ENCODE results near the gene ANKRD37. TPM values are rescaled to one million over a fixed set of nuclear protein-coding genes. Genes with fewer than 3 reads are reported as not detected.
"Not testable (repeated sequence)": the region's sequence is repeated elsewhere in the genome, so short reads cannot be mapped to it uniquely, and the experiment has no call there.

Gene ANKRD37
- total and polyA plus RNA-seq, 9 donors: 12.3 to 39.7 (median 22.2) TPM

GRCh38 chr4:185358959-185359358, 37.7 kb upstream of the ANKRD37 start:
- no peak overlapping the region for H3K4me3 ChIP-seq (ENCODE audit: low read length)
- no peaks in the 10 kb centered on the region for H3K27me3 ChIP-seq (ENCODE audit: control insufficient read depth, insufficient read depth, low read length)
- H3K36me3 ChIP-seq (ENCODE audit: control insufficient read depth, insufficient read depth, low read length): peaks cover 4% of the 10 kb centered on the region
- DNase-seq: no peak
- no peaks in the 10 kb centered on the region for H3K4me1 ChIP-seq (ENCODE audit: control insufficient read depth, insufficient read depth, low read length)
- no peak overlapping the region for H3K27ac ChIP-seq (ENCODE audit: low read length)
- no peaks in the 10 kb centered on the region for H3K9me3 ChIP-seq (replicated peaks; ENCODE audit: control insufficient read depth, low read depth, low read length)
- WGBS (ENCODE audit: insufficient coverage): 86% methylated on average over 2 of the region's 4 CpGs

- Histone ChIP-seq H3K27me3 (ENCODE audit: control insufficient read depth, insufficient read depth, low read length) (no peaks in the 10 kb centered on the region), H3K9me3 (replicated peaks; ENCODE audit: control insufficient read depth, low read depth, low read length) (no peaks in the 10 kb centered on the region), H3K27ac (ENCODE audit: low read length) (no peak overlapping the region), H3K4me3 (ENCODE audit: low read length) (no peak overlapping the region), H3K36me3 (ENCODE audit: control insufficient read depth, insufficient read depth, low read length) (no peaks in the 10 kb centered on the region), H3K4me1 (ENCODE audit: control insufficient read depth, insufficient read depth, low read length) (no peaks in the 10 kb centered on the region)
- WGBS (ENCODE audit: insufficient coverage): 85% methylated on average over 4 of the region's 8 CpGs
- DNase-seq: peak; percentile 22
These were observed 36.7 kb upstream of the ANKRD37 start for GRCh38 chr4:185359767-185360446.

- H3K9me3 ChIP-seq (replicated peaks; ENCODE audit: control insufficient read depth, low read depth, low read length): no peaks in the 10 kb centered on the region
- no peaks in the 10 kb centered on the region for H3K4me1 ChIP-seq (ENCODE audit: control insufficient read depth, insufficient read depth, low read length)
- H3K27ac ChIP-seq (ENCODE audit: low read length): no peak overlapping the region
- DNase-seq: no peak
- no peak overlapping the region for H3K4me3 ChIP-seq (ENCODE audit: low read length)
- H3K27me3 ChIP-seq (ENCODE audit: control insufficient read depth, insufficient read depth, low read length): no peaks in the 10 kb centered on the region
- no peaks in the 10 kb centered on the region for H3K36me3 ChIP-seq (ENCODE audit: control insufficient read depth, insufficient read depth, low read length)
- WGBS (ENCODE audit: insufficient coverage): 77% methylated on average over 3 of the region's 3 CpGs
These were observed 34.8 kb upstream of the ANKRD37 start for GRCh38 chr4:185361872-185362271.

- H3K27me3 ChIP-seq (ENCODE audit: control insufficient read depth, insufficient read depth, low read length); H3K27ac ChIP-seq (ENCODE audit: low read length); H3K4me3 ChIP-seq (ENCODE audit: low read length); H3K4me1 ChIP-seq (ENCODE audit: control insufficient read depth, insufficient read depth, low read length); H3K36me3 ChIP-seq (ENCODE audit: control insufficient read depth, insufficient read depth, low read length); H3K9me3 ChIP-seq (replicated peaks; ENCODE audit: control insufficient read depth, low read depth, low read length): not testable (repeated sequence)
- WGBS (ENCODE audit: insufficient coverage): 60% methylated on average over 1 of the region's 6 CpGs
- DNase-seq: peak; percentile 35
These were observed 34.1 kb upstream of the ANKRD37 start for GRCh38 chr4:185362570-185362969.

GRCh38 chr4:185363251-185363650, 33.4 kb upstream of the ANKRD37 start:
- Histone ChIP-seq H3K36me3 (ENCODE audit: control insufficient read depth, insufficient read depth, low read length) (no peaks in the 10 kb centered on the region), H3K27me3 (ENCODE audit: control insufficient read depth, insufficient read depth, low read length) (no peaks in the 10 kb centered on the region), H3K27ac (ENCODE audit: low read length) (no peak overlapping the region), H3K4me1 (ENCODE audit: control insufficient read depth, insufficient read depth, low read length) (no peaks in the 10 kb centered on the region), H3K4me3 (ENCODE audit: low read length) (no peak overlapping the region), H3K9me3 (replicated peaks; ENCODE audit: control insufficient read depth, low read depth, low read length) (no peaks in the 10 kb centered on the region)
- DNase-seq: no peak
- no CpG with 5 or more reads among the region's 3 CpGs for WGBS (ENCODE audit: insufficient coverage)

- no peaks in the 10 kb centered on the region for H3K9me3 ChIP-seq (replicated peaks; ENCODE audit: control insufficient read depth, low read depth, low read length)
- no peak overlapping the region for H3K4me3 ChIP-seq (ENCODE audit: low read length)
- no peak overlapping the region for H3K27ac ChIP-seq (ENCODE audit: low read length)
- no peaks in the 10 kb centered on the region for H3K36me3 ChIP-seq (ENCODE audit: control insufficient read depth, insufficient read depth, low read length)
- no peaks in the 10 kb centered on the region for H3K4me1 ChIP-seq (ENCODE audit: control insufficient read depth, insufficient read depth, low read length)
- DNase-seq: no peak
- H3K27me3 ChIP-seq (ENCODE audit: control insufficient read depth, insufficient read depth, low read length): no peaks in the 10 kb centered on the region
- 52% methylated on average over 2 of the region's 5 CpGs for WGBS (ENCODE audit: insufficient coverage)
These were observed 31.8 kb upstream of the ANKRD37 start for GRCh38 chr4:185364886-185365285.

- no CpG with 5 or more reads among the region's 3 CpGs for WGBS (ENCODE audit: insufficient coverage)
- peaks cover 2% of the 10 kb centered on the region for H3K36me3 ChIP-seq (ENCODE audit: control insufficient read depth, insufficient read depth, low read length)
These were observed 26.9 kb upstream of the ANKRD37 start for GRCh38 chr4:185369731-185370130.

GRCh38 chr4:185370268-185370949, 26.2 kb upstream of the ANKRD37 start:
- no peak overlapping the region for H3K4me3 ChIP-seq (ENCODE audit: low read length)
- no peaks in the 10 kb centered on the region for H3K9me3 ChIP-seq (replicated peaks; ENCODE audit: control insufficient read depth, low read depth, low read length)
- no peaks in the 10 kb centered on the region for H3K27me3 ChIP-seq (ENCODE audit: control insufficient read depth, insufficient read depth, low read length)
- no peaks in the 10 kb centered on the region for H3K4me1 ChIP-seq (ENCODE audit: control insufficient read depth, insufficient read depth, low read length)
- peaks cover 2% of the 10 kb centered on the region for H3K36me3 ChIP-seq (ENCODE audit: control insufficient read depth, insufficient read depth, low read length)
- no peak for DNase-seq
- 85% methylated on average over 8 of the region's 11 CpGs for WGBS (ENCODE audit: insufficient coverage)
- no peak overlapping the region for H3K27ac ChIP-seq (ENCODE audit: low read length)

More at GRCh38 chr4:185369731-185370130, 26.9 kb upstream of the ANKRD37 start:
- no peak for DNase-seq
- Histone ChIP-seq H3K27me3 (ENCODE audit: control insufficient read depth, insufficient read depth, low read length) (no peaks in the 10 kb centered on the region), H3K4me1 (ENCODE audit: control insufficient read depth, insufficient read depth, low read length) (no peaks in the 10 kb centered on the region), H3K27ac (ENCODE audit: low read length) (no peak overlapping the region), H3K4me3 (ENCODE audit: low read length) (no peak overlapping the region), H3K9me3 (replicated peaks; ENCODE audit: control insufficient read depth, low read depth, low read length) (no peaks in the 10 kb centered on the region)

- no peak overlapping the region for H3K27ac ChIP-seq (ENCODE audit: low read length)
- H3K4me3 ChIP-seq (ENCODE audit: low read length): no peak overlapping the region
- H3K4me1 ChIP-seq (ENCODE audit: control insufficient read depth, insufficient read depth, low read length): no peaks in the 10 kb centered on the region
- H3K36me3 ChIP-seq (ENCODE audit: control insufficient read depth, insufficient read depth, low read length): peaks cover 2% of the 10 kb centered on the region
- no peaks in the 10 kb centered on the region for H3K9me3 ChIP-seq (replicated peaks; ENCODE audit: control insufficient read depth, low read depth, low read length)
- WGBS (ENCODE audit: insufficient coverage): no CpG with 5 or more reads among the region's 11 CpGs
- no peak for DNase-seq
- H3K27me3 ChIP-seq (ENCODE audit: control insufficient read depth, insufficient read depth, low read length): no peaks in the 10 kb centered on the region
These were observed 24.9 kb upstream of the ANKRD37 start for GRCh38 chr4:185371702-185372101.

- Histone ChIP-seq H3K4me3 (ENCODE audit: low read length) (no peak overlapping the region), H3K36me3 (ENCODE audit: control insufficient read depth, insufficient read depth, low read length) (peaks cover 3% of the 10 kb centered on the region), H3K4me1 (ENCODE audit: control insufficient read depth, insufficient read depth, low read length) (no peaks in the 10 kb centered on the region), H3K9me3 (replicated peaks; ENCODE audit: control insufficient read depth, low read depth, low read length) (no peaks in the 10 kb centered on the region), H3K27me3 (ENCODE audit: control insufficient read depth, insufficient read depth, low read length) (no peaks in the 10 kb centered on the region), H3K27ac (ENCODE audit: low read length) (no peak overlapping the region)
- WGBS (ENCODE audit: insufficient coverage): 100% methylated on average over 3 of the region's 7 CpGs
- DNase-seq: no peak
These were observed 22.6 kb upstream of the ANKRD37 start for GRCh38 chr4:185374027-185374426.

Data from muscle of leg (tissue), 11 donors.